Hindlimb muscle (tissue), 1 donor: Measurements from ENCODE around the gene LBX2. TPM values are rescaled to one million over a fixed set of nuclear protein-coding genes. Genes with fewer than 3 reads are reported as not detected.

Experiments
- DNase-seq: peaks from one replicate; pipeline ENCODE4 v3.0.0-alpha.2; 2013
- polyA plus RNA-seq: library from polyadenylated mRNA; unstranded; fragments of 120-200 nt; gene quantifications from one replicate; pipeline ENCODE4 v1.2.1, GENCODE V29; 2013; ENCODE audit not compliant: insufficient read length

LBX2 gene
- 0.52 TPM for polyA plus RNA-seq

- DNase-seq = peak; percentile 27
These were observed at the start of gene LBX2 for GRCh38 chr2:74499267-74499939. Gene LBX2 (minus strand): TSS chr2:74499603. CDS start chr2:74499537, 66 bp downstream.

GRCh38 chr2:74548285-74548899 lies 49.0 kb upstream of the LBX2 start:
- DNase-seq = no peak

- DNase-seq = no peak
These were observed 46.6 kb upstream of the LBX2 start for GRCh38 chr2:74546004-74546403.

GRCh38 chr2:74544634-74545033 lies 45.2 kb upstream of the LBX2 start:
- DNase-seq = no peak

- DNase-seq = no peak
These were observed 43.6 kb upstream of the LBX2 start for GRCh38 chr2:74542978-74543377.

- DNase-seq = no peak
These were observed 40.9 kb upstream of the LBX2 start for GRCh38 chr2:74540291-74540690.

- no peak for DNase-seq
These were observed 39.5 kb upstream of the LBX2 start for GRCh38 chr2:74538881-74539339.

GRCh38 chr2:74537140-74537539 lies 37.7 kb upstream of the LBX2 start:
- DNase-seq = no peak

GRCh38 chr2:74536166-74536950 lies 37.0 kb upstream of the LBX2 start:
- DNase-seq = no peak

- no peak for DNase-seq
These were observed 36.1 kb upstream of the LBX2 start for GRCh38 chr2:74535440-74535965.

- no peak for DNase-seq
These were observed 35.0 kb upstream of the LBX2 start for GRCh38 chr2:74534411-74534810.

- DNase-seq = no peak
These were observed 34.1 kb upstream of the LBX2 start for GRCh38 chr2:74533464-74533863.

- no peak for DNase-seq
These were observed 32.8 kb upstream of the LBX2 start for GRCh38 chr2:74532222-74532621.

GRCh38 chr2:74531666-74532065 lies 32.3 kb upstream of the LBX2 start:
- DNase-seq = no peak

- DNase-seq = no peak
These were observed 31.1 kb upstream of the LBX2 start for GRCh38 chr2:74530239-74531187.

- DNase-seq = peak; percentile 99
These were observed 30.2 kb upstream of the LBX2 start, which contains the start of the genes AUP1 and HTRA2 for GRCh38 chr2:74529357-74530238. Gene AUP1 (minus strand): TSS chr2:74529706. CDS start chr2:74529629, 77 bp downstream. Gene HTRA2 (plus strand): TSS chr2:74529933. CDS start chr2:74530007, 74 bp downstream.

- DNase-seq = no peak
These were observed 29.4 kb upstream of the LBX2 start for GRCh38 chr2:74528600-74529356.

- no peak for DNase-seq
These were observed 28.3 kb upstream of the LBX2 start for GRCh38 chr2:74527741-74528140.

GRCh38 chr2:74526649-74527230 lies 27.3 kb upstream of the LBX2 start:
- DNase-seq = no peak
